Ishikawa (cell line): ENCODE data around the gene OPHN1.

Experiments
- CEBPB ChIP-seq: IDR thresholded peaks from 2 replicates; pipeline ENCODE4 v1.6.1; 2012
- EP300 ChIP-seq: IDR thresholded peaks from 2 replicates; pipeline ENCODE4 v1.6.1; 2012; ENCODE audit warnings: borderline replicate concordance
- MAX ChIP-seq: IDR thresholded peaks from 2 replicates; pipeline ENCODE4 v1.6.1; 2012
- RAD21 ChIP-seq: IDR thresholded peaks from 2 replicates; pipeline ENCODE4 v1.6.1; 2012; ENCODE audit warnings: low read depth
- REST ChIP-seq: IDR thresholded peaks from 2 replicates; pipeline ENCODE4 v1.6.1; 2012; ENCODE audit warnings: low read depth, mild to moderate bottlenecking
- TAF1 ChIP-seq: IDR thresholded peaks from 2 replicates; pipeline ENCODE4 v1.6.1; 2012; ENCODE audit warnings: low read depth, mild to moderate bottlenecking
- TEAD4 ChIP-seq: IDR thresholded peaks from 2 replicates; pipeline ENCODE4 v1.6.1; 2012
- ZBTB7A ChIP-seq: IDR thresholded peaks from 2 replicates; pipeline ENCODE4 v1.6.1; 2012; ENCODE audit warnings: low read depth
- TF ChIP-seq, protein P1 (sequence below): IDR thresholded peaks from 2 replicates; pipeline ENCODE4 v1.6.1; 2012

GRCh38 chrX:68083510-68083909, 349.8 kb downstream of the OPHN1 start:
- TF ChIP-seq TAF1 (no peak), REST (no peak), EP300 (no peak), RAD21 (no peak), TEAD4 (no peak), MAX (no peak), CEBPB (no peak), ZBTB7A (no peak)
- TF ChIP-seq, protein P1, sequence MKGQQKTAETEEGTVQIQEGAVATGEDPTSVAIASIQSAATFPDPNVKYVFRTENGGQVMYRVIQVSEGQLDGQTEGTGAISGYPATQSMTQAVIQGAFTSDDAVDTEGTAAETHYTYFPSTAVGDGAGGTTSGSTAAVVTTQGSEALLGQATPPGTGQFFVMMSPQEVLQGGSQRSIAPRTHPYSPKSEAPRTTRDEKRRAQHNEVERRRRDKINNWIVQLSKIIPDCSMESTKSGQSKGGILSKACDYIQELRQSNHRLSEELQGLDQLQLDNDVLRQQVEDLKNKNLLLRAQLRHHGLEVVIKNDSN, result no peak
